HepG2 (cell line): ENCODE measurements around the gene GNB1. TPM values are rescaled to one million over a fixed set of nuclear protein-coding genes. Genes with fewer than 3 reads are reported as not detected.

Experiments used
- CREM ChIP-seq, 2 experiments: sonication (generic) in 1 of 2; formaldehyde crosslinking in 1 of 2; IDR thresholded peaks; 2 replicates each; pipeline versions ENCODE4 v1.4.0 to v1.6.1; 2016 to 2020; ENCODE audit warnings: antibody characterized with exemption in 1 of 2, mild to moderate bottlenecking in 1 of 2, missing genetic modification reagents in 1 of 2
- FOXA1 ChIP-seq, 2 experiments: fragments of 450-650 bp in 1 of 2; sonication (generic) in 1 of 2; formaldehyde crosslinking in 1 of 2; IDR thresholded peaks; 2 replicates each; pipeline versions ENCODE4 v1.4.0 to v1.6.1; 2016 to 2020; ENCODE audit warnings: missing genetic modification reagents in 1 of 2
- FOXP1 ChIP-seq, 2 experiments: fragments of 450-650 bp in 1 of 2; IDR thresholded peaks; 2 replicates each; pipeline ENCODE4 v1.6.1; 2017 to 2018; ENCODE audit warnings: antibody characterized with exemption in 1 of 2
- HOXA5 ChIP-seq: sonication (generic); formaldehyde crosslinking; IDR thresholded peaks from 2 replicates; pipeline ENCODE4 v1.4.0; 2020; ENCODE audit warnings: missing genetic modification reagents
- MXD4 ChIP-seq: IDR thresholded peaks from 2 replicates; pipeline ENCODE4 v1.6.1; 2016; ENCODE audit warnings: mild to moderate bottlenecking, missing biosample characterization, missing genetic modification reagents
- RXRA ChIP-seq: sonication (generic); formaldehyde crosslinking; IDR thresholded peaks from 2 replicates; pipeline ENCODE4 v1.5.1; 2020; ENCODE audit warnings: missing genetic modification reagents
- SUZ12 ChIP-seq: fragments of 150-350 bp; IDR thresholded peaks from 2 replicates; pipeline ENCODE4 v1.6.1; 2014; ENCODE audit warnings: low read depth, low read length
- TIGD3 ChIP-seq: sonication (generic); formaldehyde crosslinking; IDR thresholded peaks from 2 replicates; pipeline ENCODE4 v1.5.1; 2020; ENCODE audit warnings: mild to moderate bottlenecking, missing genetic modification reagents, borderline replicate concordance
- U2AF1 ChIP-seq: fragments of 200-400 bp; formaldehyde crosslinking; optimal IDR thresholded peaks from 2 replicates; pipeline ENCODE3; 2017; ENCODE audit warnings: mild to moderate bottlenecking, low read depth, low read length
- ZBTB3 ChIP-seq: sonication (generic); formaldehyde crosslinking; IDR thresholded peaks from 2 replicates; pipeline ENCODE4 v1.4.0; 2020; ENCODE audit warnings: low read depth, mild to moderate bottlenecking, moderate library complexity, missing genetic modification reagents, borderline replicate concordance
- ZNF124 ChIP-seq: sonication (generic); formaldehyde crosslinking; IDR thresholded peaks from 2 replicates; pipeline ENCODE4 v1.4.0; 2020; ENCODE audit warnings: missing genetic modification reagents
- ZNF326 ChIP-seq: sonication (generic); formaldehyde crosslinking; IDR thresholded peaks from 2 replicates; pipeline ENCODE4 v1.4.0; 2020; ENCODE audit warnings: missing genetic modification reagents, borderline replicate concordance
- ZNF33A ChIP-seq: sonication (generic); formaldehyde crosslinking; IDR thresholded peaks from 2 replicates; pipeline ENCODE4 v1.5.1; 2020; ENCODE audit warnings: missing genetic modification reagents, mild to moderate bottlenecking, moderate library complexity, borderline replicate concordance
- ZNF543 ChIP-seq: sonication (generic); formaldehyde crosslinking; IDR thresholded peaks from 2 replicates; pipeline ENCODE4 v1.4.0; 2020; ENCODE audit warnings: mild to moderate bottlenecking, missing genetic modification reagents
- ZNF644 ChIP-seq: IDR thresholded peaks from 2 replicates; pipeline ENCODE4 v1.6.1; 2016; ENCODE audit warnings: low read depth
- ZNF674 ChIP-seq: sonication (generic); formaldehyde crosslinking; IDR thresholded peaks from 2 replicates; pipeline ENCODE4 v1.5.0; 2020; ENCODE audit warnings: low read depth, mild to moderate bottlenecking, missing genetic modification reagents
- polyA plus RNA-seq, 8 experiments: library from polyadenylated mRNA; depleted of rRNA in 3 of 8; stranded (reverse) in 7 of 8; unstranded in 1 of 8; fragments of >200 nt; fragmentation: Illumina TruSeq in 4 of 8; extraction: Trizol in 4 of 8; gene quantifications; 2 replicates each; pipeline versions ENCODE4 v1.2.1 to v1.2.3, GENCODE V29; 2011 to 2016; ENCODE audit warnings: low read depth in 4 of 8, missing spikeins in 1 of 8, mixed read lengths in 1 of 8; ENCODE audit not compliant: insufficient read depth in 1 of 8
- total RNA-seq, 5 experiments: library from RNA; depleted of rRNA; stranded (reverse); fragments of >200 nt; fragmentation: Illumina TruSeq; extraction: Trizol; gene quantifications; 2 replicates each; pipeline ENCODE4 v1.2.3, GENCODE V29; 2016; ENCODE audit warnings: low read depth in 1 of 5
- TF ChIP-seq, protein P1 (sequence below): sonication (generic); formaldehyde crosslinking; IDR thresholded peaks from 2 replicates; pipeline ENCODE4 v1.4.0; 2020; ENCODE audit warnings: mild to moderate bottlenecking, missing genetic modification reagents
- TF ChIP-seq, protein P2 (sequence below): sonication (generic); formaldehyde crosslinking; IDR thresholded peaks from 2 replicates; pipeline ENCODE4 v1.5.1; 2020; ENCODE audit warnings: missing genetic modification reagents, mild to moderate bottlenecking, borderline replicate concordance
- TF ChIP-seq, protein P3 (sequence below): sonication (generic); formaldehyde crosslinking; IDR thresholded peaks from 2 replicates; pipeline ENCODE4 v1.4.0; 2020; ENCODE audit warnings: missing genetic modification reagents

Gene GNB1
- total and polyA plus RNA-seq, 2 of the 13 experiments (the other 11 are each of a cell fraction or from before 2014, with no cell fraction given) = 66.2 to 327 TPM

DNA sequence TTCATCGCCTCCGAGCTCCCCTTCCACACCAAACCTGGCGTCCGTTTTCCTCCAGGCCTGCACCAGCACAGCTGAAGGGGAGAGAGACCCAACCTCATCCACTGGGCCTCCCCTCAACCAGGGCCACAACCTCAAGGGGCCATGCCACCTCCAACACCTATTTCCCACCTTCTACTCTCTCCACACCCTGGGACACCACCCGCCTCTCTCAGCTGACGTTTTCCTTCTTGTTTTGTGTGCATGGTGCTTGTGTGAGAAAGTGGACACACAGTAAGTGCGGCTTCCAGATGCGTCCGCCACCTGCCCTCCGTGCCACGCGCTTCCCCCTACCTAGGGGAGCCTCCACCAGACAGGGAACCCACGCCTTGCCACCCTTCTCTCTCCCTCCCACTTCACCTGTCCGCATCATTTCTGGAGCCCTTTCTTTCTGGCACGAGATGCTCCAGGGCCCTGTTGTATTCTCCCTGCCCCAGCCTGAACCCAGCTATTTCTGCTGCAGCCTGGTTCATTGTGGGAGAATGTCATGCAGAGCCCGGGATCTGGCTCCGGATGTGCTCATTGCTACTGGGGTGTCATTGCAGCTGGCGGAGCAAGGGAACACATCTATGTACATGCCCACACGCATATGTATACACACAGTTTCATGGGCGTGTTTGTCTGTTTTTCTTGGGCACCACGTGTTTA is 1.3 kb upstream of the GNB1 start (continued):
- TF ChIP-seq, protein P1, sequence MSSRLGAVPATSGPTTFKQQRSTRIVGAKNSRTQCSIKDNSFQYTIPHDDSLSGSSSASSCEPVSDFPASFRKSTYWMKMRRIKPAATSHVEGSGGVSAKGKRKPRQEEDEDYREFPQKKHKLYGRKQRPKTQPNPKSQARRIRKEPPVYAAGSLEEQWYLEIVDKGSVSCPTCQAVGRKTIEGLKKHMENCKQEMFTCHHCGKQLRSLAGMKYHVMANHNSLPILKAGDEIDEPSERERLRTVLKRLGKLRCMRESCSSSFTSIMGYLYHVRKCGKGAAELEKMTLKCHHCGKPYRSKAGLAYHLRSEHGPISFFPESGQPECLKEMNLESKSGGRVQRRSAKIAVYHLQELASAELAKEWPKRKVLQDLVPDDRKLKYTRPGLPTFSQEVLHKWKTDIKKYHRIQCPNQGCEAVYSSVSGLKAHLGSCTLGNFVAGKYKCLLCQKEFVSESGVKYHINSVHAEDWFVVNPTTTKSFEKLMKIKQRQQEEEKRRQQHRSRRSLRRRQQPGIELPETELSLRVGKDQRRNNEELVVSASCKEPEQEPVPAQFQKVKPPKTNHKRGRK (CRISPR knock-in tag) = peak; percentile 0; the same call in 1 of the 2 replicates
- TF ChIP-seq U2AF1 (no peak), SUZ12 (no peak), MXD4 (CRISPR knock-in tag) (no peak), ZNF124 (CRISPR knock-in tag) (no peak), FOXA1 (IDR thresholded peaks at IDR 0.05) (no peak), FOXA1 (CRISPR knock-in tag; IDR thresholded peaks at IDR 0.05) (no peak), RXRA (CRISPR knock-in tag) (no peak), HOXA5 (CRISPR knock-in tag) (no peak), TIGD3 (CRISPR knock-in tag) (no peak), ZNF33A (no peak), ZNF543 (0 out of 2 replicates have a peak, but pooled peaks have one; percentile 8), ZNF644 (no peak), ZNF326 (CRISPR knock-in tag) (no peak), ZBTB3 (CRISPR knock-in tag) (no peak), CREM (IDR thresholded peaks at IDR 0.05) (no peak), CREM (CRISPR knock-in tag; IDR thresholded peaks at IDR 0.05) (no peak), FOXP1 (IDR thresholded peaks at IDR 0.05) (no peak), FOXP1 (CRISPR knock-in tag; IDR thresholded peaks at IDR 0.05) (no peak), ZNF674 (CRISPR knock-in tag) (no peak)
- TF ChIP-seq, protein P2, sequence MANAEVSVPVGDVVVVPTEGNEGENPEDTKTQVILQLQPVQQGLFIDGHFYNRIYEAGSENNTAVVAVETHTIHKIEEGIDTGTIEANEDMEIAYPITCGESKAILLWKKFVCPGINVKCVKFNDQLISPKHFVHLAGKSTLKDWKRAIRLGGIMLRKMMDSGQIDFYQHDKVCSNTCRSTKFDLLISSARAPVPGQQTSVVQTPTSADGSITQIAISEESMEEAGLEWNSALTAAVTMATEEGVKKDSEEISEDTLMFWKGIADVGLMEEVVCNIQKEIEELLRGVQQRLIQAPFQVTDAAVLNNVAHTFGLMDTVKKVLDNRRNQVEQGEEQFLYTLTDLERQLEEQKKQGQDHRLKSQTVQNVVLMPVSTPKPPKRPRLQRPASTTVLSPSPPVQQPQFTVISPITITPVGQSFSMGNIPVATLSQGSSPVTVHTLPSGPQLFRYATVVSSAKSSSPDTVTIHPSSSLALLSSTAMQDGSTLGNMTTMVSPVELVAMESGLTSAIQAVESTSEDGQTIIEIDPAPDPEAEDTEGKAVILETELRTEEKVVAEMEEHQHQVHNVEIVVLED = no peak
- TF ChIP-seq, protein P3, sequence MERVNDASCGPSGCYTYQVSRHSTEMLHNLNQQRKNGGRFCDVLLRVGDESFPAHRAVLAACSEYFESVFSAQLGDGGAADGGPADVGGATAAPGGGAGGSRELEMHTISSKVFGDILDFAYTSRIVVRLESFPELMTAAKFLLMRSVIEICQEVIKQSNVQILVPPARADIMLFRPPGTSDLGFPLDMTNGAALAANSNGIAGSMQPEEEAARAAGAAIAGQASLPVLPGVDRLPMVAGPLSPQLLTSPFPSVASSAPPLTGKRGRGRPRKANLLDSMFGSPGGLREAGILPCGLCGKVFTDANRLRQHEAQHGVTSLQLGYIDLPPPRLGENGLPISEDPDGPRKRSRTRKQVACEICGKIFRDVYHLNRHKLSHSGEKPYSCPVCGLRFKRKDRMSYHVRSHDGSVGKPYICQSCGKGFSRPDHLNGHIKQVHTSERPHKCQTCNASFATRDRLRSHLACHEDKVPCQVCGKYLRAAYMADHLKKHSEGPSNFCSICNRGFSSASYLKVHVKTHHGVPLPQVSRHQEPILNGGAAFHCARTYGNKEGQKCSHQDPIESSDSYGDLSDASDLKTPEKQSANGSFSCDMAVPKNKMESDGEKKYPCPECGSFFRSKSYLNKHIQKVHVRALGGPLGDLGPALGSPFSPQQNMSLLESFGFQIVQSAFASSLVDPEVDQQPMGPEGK (CRISPR knock-in tag) = no peak
